ENCODE results near the gene KRTAP4-12.

DNA sequence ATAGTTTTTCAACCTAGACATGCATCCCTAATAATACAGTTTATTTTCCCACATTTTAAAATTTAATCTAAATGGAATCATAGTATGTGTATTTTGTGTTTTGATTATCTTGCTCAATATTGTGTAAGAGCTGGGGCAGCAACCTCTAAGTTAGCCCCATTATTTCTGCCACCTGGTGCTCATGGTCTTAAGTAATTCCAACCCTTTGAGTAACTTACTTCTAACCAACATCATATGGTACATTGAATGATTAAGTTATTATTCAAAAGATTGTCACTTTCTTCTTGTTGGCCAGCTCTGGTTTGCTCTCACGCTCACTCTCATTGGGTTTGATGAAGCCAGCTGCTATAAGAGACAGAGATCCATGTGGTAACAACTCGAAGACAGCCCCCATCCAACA, 47.9 kb upstream of the KRTAP4-12 start:
- TF ChIP-seq, protein P1, sequence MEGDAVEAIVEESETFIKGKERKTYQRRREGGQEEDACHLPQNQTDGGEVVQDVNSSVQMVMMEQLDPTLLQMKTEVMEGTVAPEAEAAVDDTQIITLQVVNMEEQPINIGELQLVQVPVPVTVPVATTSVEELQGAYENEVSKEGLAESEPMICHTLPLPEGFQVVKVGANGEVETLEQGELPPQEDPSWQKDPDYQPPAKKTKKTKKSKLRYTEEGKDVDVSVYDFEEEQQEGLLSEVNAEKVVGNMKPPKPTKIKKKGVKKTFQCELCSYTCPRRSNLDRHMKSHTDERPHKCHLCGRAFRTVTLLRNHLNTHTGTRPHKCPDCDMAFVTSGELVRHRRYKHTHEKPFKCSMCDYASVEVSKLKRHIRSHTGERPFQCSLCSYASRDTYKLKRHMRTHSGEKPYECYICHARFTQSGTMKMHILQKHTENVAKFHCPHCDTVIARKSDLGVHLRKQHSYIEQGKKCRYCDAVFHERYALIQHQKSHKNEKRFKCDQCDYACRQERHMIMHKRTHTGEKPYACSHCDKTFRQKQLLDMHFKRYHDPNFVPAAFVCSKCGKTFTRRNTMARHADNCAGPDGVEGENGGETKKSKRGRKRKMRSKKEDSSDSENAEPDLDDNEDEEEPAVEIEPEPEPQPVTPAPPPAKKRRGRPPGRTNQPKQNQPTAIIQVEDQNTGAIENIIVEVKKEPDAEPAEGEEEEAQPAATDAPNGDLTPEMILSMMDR (IDR thresholded peaks at IDR 0.05): no peak
- TF ChIP-seq POLR2A (IDR thresholded peaks at IDR 0.05) (no peak), POLR2AphosphoS5 (IDR thresholded peaks at IDR 0.05) (no peak)
